Thyroid gland (tissue), 4 donors: Measurements from ENCODE around the gene PIK3R5.

Experiments used
- CTCF ChIP-seq, 6 experiments: fragments of 200-600 bp in 3 of 6; fragments of 450-650 bp in 3 of 6; sonication (generic) in 3 of 6; IDR thresholded peaks; one replicate each; pipeline ENCODE4 v1.5.1; 2016 to 2019; ENCODE audit warnings: antibody characterized with exemption in 6 of 6, mild to moderate bottlenecking in 2 of 6, inconsistent platforms in 1 of 6, moderate library complexity in 1 of 6
- POLR2A ChIP-seq, 2 donors: fragments of 450-650 bp; IDR thresholded peaks; one replicate each; pipeline ENCODE4 v1.6.1; 2017; ENCODE audit warnings: antibody characterized with exemption in 2 of 2, mild to moderate bottlenecking in 2 of 2, moderate library complexity in 1 of 2

- no peak for TF ChIP-seq CTCF (IDR thresholded peaks at IDR 0.05)
- no peak for TF ChIP-seq POLR2A (IDR thresholded peaks at IDR 0.05)
These were observed 106.3 kb downstream of the PIK3R5 start for GRCh38 chr17:8859027-8859803.
